ENCODE measurements around the gene IL17RD.
"Not testable (repeated sequence)": the region's sequence is repeated elsewhere in the genome, so short reads cannot be mapped to it uniquely, and the experiment has no call there.

The IL17RD gene

DNA sequence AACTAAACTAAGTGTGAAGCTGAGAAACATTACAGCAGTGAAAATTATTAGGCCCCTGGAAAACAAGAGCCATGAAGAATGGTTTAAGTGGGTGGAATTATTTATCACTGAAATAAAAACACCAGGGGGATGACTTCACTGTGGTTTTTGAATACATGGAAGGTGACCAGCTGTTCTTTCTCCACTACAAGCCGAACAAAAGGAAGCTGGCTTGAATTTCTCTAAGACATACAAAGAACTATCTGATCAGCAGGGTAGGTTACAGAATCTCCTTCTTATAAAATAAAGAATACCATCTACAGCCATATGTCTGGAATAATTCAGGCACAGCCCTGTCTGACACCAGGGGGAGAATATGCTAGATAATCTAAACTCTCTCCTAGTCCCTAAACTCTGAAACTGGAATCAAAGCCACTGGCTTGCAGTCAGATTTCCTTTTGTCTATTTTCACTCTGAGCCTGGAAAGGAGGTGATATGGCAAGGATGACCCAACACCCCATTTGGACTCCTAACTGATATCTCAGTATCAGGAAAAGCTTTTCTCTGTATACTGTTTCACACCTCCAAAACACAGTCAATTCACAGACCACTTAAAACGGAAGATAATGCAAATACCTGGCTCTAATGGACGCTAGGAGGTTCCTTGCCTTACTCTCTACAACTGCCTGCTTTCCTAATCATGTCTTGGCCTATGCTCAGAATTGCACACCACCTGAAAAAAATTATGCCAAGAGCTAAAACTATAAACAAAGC lies 73.5 kb downstream of the IL17RD start:
- DNase-seq = no peak

DNA sequence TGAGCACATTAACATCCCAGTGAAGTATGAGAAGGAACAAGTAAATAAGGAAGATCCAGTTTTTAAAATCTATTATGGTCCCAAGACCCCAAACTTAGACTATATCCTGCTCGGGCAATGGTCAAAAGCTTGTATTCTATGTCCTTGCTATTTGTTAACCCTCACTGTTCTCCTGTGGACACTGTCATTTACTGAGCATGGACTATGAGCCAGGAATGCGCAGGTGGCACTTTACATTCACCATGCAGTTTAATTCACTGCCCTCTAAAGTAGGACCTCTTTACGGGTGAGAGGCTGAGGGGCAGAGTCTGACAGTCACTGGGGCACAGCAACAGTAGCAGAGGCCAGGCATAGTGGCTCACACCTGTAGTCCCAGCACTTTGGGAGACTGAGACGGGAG lies 76.1 kb downstream of the IL17RD start:
- no peak for DNase-seq

DNA sequence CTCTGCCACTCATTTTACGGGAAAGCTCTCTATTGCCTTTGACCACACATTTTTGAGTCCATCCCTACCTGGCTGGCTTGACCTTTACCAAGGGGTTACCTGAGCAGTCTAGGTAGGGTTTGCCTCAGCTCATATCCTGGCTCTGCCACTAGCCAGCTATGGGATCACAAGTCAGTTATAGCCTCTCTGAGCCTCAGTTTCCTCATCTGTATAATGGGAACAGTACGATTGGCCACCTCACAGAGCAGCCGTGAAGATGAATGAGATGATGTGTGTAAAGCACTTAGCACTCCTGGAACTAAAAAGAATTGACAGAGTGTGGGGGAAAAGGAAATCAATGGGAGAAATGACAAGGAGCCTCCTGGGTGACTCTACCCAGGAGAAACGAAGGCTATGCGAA lies 76.7 kb downstream of the IL17RD start:
- no peak for DNase-seq

DNA sequence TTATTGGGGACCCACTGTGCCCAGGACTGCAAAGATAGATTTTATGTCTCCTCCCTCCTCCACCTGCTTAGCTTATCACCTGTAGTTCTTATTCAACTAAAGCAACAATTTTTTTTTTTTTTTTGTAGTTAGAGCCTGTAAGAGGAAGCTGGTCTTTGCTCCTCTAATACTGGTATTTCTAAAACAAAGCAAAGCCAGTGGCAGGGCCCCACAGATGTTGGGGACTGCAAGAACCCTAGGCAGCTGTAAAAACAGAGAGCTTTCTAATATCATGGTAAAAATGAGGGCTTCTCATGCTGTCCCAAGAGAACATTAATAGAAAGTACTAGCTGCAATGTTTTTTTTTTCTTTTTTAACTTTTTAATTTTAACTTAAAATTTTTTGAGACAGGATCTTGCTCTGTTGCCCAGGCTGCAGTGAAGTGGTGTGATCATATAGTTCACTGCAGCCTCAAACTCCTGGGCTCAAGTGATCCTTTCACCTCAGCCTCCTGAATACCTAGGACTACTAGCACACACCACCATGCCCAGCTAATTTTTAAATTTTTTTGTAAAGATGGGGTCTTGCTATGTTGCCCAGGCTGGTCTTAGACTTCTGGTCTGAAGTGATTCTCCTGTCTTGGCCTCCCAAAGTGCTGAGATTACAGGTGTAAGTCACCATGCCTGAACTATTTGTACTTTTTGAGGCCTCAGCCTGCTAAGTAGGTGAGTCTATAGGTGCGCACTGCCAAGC lies 77.6 kb downstream of the IL17RD start:
- no peak for DNase-seq

DNA sequence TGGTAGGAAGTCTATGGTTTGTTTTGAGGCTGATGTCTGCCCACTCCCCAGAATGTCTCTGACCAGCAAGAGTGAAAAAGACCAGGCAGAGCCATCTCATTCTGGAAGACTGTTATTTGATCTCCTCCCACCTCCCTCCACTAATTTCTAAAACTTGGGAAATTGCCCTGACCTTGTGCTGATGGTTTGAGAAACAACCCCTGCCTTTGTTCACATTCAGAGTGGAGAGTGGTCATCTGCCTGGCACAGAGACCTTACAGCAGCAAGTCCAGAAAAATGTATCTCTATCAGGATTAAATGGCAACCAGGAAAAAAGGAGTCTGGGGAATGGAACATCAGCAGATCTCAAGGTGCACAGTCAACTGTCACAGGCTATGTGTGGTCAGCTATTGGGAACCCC lies 79.0 kb downstream of the IL17RD start:
- no peak for DNase-seq

DNA sequence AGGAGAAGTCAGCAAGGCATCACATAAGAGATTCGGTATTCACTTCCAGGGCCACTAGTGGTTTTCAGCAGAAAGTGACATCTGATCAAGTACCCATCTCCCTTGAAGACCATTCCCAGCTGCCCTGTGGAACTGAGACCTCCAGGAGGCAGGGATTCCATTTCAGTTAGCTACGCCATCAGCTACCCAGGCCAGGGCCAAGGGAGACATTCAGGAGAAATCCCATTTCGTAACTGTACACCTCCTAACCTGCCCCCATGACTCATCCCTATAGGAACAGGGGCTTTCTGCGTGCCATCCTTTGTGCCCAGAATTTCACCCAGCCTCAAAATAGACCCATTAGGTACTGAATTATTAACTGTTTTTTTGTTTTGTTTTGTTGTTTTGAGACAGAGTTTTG lies 79.9 kb downstream of the IL17RD start:
- DNase-seq = no peak

DNA sequence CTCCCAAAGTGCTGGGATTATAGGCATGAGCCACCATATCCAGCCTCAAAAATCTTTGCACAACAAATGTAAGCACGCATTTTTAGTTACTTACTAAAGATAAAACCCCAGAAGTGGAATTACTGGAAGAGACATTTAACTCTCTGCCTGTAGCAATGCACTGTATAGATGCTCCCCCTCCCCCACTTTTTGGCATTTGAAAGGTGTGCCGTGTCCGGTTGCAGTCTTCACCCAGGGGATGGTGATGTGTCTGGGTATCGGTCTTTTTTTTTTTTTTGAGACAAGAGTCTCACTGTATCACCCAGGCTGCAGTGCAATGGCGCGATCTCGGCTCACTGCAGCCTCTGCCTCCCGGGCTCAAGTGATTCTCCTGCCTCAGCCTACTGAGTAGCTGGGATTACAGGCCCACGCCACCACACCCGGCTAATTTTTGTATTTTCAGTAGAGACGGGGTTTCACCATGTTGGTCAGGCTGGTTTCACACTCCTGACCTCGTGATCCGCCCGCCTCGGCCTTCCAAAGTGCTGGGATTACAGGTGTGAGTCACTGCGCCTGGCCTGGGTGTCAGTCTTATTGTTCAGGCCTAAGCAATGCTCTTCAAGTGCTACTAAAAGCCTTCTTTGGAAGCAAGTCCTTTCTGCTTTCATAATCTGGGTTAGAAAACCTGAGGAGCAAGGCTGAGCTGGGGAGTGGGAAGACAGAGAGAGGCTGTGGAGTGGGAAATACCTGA lies 81.7 kb downstream of the IL17RD start:
- not testable (repeated sequence) for DNase-seq

DNA sequence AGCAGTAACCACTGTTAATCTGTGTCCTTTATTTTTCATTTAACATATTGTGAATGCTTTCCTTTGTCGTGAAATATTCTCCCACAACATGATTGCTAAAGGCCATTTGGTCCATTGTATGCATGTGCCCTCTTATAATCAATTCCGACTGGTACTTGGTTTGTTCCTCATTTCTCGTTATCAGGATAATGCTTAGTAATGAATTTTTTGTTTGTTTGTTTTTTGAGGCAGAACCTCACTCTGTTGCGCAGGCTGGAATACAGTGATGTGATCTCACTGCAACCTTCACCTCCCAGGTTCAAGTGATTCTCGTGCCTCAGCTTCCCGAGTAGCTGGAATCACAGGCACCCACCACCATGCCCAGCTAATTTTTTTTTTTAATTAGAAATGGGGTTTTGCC lies 82.7 kb downstream of the IL17RD start:
- DNase-seq = no peak

DNA sequence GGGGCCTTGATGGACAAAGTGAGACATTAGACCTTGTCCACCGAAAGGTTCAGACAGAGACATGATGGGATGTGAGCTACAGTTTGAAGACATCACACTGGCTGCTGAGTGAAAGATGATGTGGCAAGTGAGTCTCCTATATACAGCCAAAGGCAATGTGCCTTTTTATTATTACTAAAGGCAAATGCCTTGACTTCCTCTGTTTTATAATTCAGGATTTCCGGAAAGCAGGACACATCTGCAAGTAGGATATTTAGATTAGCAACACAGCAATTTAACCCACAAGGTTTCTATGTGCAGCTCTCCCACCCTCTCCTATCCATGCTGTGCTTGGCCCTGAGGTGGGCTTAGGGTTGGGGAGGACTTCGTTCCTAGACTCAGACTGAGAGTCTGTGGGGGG lies 84.0 kb downstream of the IL17RD start:
- DNase-seq = no peak

DNA sequence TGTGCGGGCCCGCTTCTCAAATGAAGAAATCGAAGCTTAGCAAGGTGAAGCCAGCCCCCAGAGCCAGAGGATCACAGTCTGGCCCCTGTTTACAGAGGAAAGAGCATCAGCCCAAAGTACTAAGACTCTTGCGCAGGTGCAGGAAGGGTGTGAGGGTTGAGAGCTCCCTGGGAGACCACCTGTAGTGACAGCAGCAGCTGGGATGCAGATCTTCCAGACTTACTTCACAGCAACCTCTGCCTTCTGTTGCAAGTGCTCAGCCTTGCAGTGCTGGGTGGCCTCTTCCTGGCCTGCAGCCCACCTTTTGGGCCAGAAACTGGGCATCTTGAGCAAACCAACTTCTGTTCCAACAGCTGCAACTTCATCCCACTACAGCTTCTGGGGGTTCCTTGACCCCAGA lies 85.0 kb downstream of the IL17RD start:
- DNase-seq = no peak

DNA sequence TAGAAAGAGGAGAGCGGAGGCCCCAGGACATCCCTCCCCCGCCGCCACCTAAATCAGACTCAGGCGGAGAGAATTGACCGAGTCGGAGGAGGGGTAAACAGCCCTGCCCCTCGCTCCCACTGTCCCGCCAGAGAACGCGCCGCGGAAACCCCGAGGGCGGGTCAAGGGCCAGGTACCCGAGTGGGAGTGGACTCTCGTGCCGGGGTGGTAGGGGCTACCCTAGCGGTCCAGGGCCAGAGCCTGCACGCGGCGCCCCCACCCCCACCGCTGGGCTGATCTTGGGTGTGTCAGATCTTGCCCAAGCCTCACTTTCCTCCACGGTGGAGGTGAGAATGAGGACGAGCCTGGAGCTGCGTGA lies 85.7 kb downstream of the IL17RD start:
- DNase-seq = no peak

DNA sequence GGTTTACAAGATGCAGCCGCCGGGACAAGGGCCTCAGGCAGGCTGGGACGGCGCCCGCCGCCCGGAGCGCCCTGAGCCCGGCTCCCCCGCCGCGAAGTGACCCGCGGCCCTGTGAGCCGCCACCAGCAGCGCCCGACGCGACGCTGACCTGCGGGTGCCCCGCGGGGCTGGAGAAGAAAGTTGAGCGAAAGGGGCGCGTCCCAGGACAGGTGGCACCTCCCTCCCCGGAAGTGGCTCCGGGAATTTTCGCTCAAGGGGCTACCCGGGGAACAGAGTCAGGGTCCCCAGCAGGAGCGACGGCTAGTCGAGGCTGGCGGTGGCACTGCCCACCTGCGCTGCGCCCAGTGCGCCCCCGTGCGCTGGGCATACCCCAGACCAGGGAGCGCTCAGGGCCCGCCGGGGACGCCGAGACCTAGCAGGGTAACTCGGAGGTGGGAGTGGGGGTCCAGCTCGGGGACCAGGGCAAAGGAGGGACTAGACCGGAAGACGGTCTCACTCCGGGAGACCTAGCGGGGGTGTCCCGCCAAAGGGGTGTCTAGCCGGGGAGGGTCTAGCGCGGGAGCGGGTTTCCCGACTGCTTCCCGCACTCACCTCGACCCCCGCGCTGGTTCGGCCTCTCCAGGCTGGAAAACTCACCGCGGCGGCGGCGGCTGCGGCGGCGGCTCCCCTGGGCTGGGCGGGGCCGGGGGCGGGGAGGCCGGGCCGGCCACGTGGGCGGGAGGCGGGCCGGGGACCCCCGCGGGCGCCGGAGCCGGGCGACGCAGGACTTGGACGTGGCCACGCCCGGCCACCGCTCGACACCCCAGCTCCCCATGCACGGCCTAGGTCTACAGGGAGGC lies 86.3 kb downstream of the IL17RD start:
- DNase-seq = peak; percentile 37

DNA sequence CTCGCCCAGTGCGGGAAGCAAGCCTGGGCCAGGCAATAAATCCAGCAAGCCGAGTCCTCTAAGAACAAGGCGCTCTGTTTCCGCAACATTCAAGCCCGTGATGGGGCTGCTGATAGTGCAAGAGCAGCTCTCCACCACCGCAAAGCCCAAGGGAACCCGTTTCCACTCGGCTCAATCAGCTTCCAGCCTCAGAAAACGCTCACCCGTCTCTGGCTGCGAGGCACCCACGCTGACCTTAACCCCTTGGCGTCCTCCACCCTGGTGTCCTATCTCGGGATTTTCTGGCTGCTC lies 86.9 kb downstream of the IL17RD start:
- DNase-seq = peak; percentile 23

DNA sequence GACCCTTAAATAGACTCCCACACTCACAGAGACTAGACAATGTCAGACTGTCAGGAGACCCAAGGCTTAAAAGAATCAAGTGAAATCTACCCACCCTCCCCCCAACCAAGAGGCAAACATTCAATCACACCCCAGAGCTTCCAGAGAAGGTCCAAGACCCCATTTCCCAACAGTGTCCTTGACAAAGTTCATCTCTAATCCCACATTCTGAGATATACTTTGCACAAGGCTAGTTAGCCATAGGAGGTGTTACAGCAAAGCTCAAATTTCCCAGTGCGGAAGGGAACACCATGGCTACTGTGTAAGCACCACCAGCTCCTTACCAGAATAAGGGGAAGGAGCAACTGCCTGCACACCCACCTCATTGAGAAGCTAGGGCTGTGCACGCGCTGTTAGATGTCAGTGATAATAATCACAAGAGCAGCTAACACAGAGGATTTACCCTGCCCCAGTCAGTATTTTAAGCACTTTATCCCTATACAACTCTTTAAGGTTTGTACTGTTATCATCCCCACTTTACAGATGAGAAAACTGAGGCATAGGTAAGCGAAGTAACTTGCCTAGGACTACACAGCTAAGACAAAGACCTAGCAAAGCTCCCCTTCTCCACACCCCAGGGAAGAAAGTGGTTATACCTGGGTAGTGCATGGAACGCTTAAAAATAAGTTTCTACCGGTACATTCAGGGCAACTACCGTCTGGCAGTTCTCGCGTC lies 87.4 kb downstream of the IL17RD start:
- no peak for DNase-seq

DNA sequence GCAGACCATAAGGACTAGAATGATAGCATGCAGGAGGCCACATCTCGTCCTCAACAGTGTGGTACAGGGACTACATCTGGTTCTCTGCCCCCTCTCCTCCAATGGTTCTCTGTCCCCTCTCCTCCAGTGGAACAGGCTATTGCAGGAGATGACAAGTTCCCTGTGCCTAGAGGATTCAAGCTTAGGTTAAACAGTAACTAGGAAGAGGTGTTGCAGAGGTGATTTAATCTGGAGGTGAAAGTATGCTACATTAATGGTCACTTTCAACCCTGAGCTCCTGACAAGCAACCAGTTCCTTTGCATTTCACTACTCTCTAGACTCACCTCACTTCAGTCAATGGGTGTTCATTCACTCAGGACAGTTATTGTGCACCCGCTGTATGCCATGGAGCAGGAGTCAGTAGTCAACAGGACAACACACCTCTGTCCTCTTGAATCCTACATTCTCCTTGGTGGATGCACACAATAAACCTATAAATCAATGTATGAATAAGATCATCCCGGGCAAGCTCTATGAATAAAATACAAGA lies 88.7 kb downstream of the IL17RD start:
- no peak for DNase-seq

DNA sequence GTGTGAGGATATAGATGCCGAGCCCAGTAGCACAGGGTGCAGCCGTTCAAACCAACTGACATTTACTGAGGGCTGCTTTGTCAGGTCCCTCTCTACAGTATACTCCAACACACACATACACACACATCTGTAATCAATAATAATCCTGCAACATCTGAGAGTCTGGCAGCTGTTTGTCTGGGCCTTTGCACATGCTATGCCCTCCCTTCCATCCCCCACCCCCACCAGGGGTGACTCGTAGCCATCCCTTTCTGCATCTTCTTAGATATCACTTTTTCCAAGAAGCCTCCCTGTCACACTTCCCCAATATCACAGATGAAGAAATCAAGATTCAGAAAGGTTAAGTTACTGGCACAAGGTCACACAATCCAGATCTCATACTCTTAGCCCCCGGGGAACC lies 91.0 kb downstream of the IL17RD start:
- DNase-seq = no peak

DNA sequence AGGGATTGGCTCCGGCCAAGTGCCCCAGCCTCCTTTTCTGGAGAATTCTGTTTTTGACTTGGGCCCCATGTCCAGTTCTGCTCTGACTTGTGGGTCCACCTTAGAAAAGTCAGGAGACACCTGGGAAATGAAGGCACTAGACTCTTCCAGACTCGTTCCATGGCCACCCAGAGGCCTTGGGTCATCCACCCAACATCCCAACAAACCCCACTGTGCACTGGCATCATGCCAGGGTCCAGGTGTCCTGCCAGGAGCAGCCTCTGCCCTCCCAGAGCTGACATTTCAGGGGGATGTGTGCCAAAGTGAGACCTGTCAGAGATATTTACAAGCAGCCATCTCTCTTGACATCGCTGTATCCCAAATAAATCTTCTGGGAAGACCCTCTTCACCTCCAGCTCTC lies 91.5 kb downstream of the IL17RD start:
- DNase-seq = no peak

DNA sequence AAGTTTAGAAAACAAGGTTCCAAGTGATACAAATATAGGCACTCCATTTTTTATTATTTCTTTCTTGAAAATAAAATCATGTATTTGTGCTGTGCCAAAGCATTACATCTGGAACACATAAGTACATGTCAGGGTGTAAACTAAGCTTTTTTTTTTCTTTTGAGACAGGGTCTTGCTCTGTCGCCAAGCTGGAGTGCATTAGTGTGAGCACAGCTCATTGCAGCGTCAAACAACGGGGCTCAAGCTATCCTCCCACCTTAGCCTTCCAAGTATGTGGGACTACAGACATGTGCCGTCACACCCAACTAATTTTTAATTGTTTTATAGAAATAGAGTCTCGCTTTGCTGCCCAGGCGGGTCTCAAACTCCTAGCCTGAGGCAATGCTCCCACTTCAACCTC lies 95.7 kb downstream of the IL17RD start:
- no peak for DNase-seq

DNA sequence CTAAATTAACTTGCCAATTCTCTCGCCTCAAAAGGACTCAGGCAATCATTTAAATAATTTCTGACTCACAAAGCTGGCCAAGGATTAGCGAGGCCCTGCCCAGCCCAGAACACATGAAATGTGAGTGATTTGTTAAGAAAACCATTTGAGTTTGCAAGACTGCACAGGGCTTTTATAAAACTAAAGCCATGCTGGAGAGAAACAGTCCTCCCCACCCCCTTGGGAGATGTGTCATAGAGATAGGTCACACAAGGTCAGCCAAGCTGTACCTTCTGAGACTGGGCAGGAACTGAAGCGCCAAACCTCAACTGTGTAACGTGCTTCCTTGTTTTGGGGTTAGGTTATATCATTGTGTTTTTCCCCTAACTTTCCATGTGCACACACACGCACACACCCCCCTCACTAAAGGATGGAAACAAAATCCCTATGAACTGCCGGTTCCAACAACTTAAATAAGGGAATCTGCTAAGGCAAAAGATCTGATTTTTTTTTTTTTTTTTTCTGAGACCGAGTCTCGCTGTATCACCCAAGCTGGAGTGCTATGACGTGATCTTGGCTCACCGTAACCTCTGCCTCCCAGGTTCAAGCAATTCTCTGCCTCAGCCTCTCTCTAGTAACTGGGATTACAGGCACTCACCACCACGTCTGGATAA lies 96.6 kb downstream of the IL17RD start:
- peak; percentile 75 for DNase-seq

DNA sequence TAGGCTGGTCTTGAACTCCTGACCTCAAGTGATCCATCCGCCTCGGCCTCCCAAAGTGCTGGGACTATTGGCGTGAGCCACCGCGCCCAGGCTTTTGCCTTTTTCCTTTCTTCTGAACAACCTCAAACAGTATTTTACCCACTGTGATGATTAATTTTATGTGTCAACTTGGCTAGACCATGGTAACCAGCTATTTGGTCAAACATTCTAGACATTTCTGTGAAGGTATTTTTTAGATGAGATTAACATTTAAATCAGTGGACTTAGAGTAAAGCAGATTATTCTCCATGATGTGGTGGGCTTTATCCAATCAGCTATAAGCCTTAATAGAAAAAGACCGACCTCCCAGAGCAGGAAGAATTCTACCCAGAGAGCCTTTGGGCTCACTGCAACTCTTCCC lies 98.7 kb downstream of the IL17RD start:
- DNase-seq = no peak

DNA sequence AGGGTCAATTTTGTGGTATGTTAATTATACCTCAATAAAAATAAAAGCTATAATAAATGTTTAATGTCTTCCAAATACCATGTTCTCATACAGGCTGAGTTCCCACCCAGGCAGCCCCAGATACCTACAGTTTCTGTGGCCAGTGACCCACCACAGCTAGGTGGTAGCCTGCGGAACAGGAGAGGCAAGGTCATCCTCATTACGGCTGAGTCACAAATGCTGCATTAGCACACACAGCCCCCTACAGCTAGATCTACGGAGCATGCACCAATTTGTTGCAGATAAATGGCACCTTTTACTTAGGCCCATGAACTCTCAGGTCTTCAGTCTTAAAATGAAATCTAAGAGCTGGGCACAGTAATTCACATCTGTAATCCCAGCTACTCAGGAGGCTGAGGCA lies 99.6 kb downstream of the IL17RD start:
- DNase-seq = no peak

DNA sequence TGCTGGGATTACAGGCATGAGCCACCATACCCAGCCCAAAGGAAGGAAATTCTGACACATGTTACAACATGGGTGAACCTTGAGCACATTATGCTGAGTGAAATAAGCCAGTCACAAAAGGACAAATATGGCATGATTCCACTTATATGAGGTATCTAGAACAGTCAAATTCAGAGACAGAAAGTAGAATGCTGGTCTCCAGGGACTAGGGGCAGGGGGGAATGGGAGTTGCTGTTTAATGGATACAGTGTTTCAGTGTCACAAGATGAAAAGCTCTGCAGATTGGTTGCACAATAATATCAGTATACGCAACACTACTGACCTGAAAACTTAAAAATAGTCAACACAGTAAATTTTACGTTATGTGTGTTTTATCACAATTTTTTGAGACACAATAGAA lies 100.6 kb downstream of the IL17RD start:
- no peak for DNase-seq

All from EL (cell line).